ENCODE measurements around the gene FER.

FER gene

DNA sequence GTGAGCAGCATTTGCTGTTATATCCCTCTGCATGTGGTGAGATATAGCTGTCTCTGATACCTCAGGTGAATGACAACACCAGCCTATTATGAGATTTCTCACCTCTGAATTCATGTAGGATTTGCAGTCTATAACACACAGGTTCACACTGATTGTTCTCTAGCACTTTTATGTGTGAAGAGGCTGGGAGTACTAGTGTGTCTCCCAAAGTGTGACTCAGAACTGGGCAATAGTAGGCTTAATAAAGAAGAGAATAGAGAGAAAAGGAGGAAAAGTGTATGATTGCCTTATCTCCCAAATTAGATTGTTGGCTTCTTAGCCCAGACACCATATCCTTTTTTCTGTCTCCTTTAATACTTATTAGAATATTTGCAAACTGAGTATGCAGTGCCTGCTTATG, 430.1 kb downstream of the FER start:
- H3K27ac ChIP-seq (ENCODE audit: extremely low read depth, low read depth, low read length): no peak overlapping the region
- CTCF ChIA-PET: no interaction called here
- H3K4me3 ChIP-seq (ENCODE audit: low read depth, low read length): no peak overlapping the region
- no peak for TF ChIP-seq ZNF341 (tag by site-specific recombination; IDR thresholded peaks at IDR 0.05; ENCODE audit: low read depth)
- TF ChIP-seq ZNF221 (tag by site-specific recombination; IDR thresholded peaks at IDR 0.05; ENCODE audit: borderline replicate concordance): no peak
- no peak for TF ChIP-seq ZBTB21 (tag by site-specific recombination; IDR thresholded peaks at IDR 0.05)
- no peak for TF ChIP-seq KLF16 (tag by site-specific recombination; IDR thresholded peaks at IDR 0.05)
- TF ChIP-seq RBAK (tag by site-specific recombination; IDR thresholded peaks at IDR 0.05): no peak
- TF ChIP-seq ZNF561 (tag by site-specific recombination; IDR thresholded peaks at IDR 0.05; ENCODE audit: borderline replicate concordance): no peak
- no peak for TF ChIP-seq GFI1B (tag by site-specific recombination; IDR thresholded peaks at IDR 0.05)
- no peak for TF ChIP-seq ZNF138 (tag by site-specific recombination; IDR thresholded peaks at IDR 0.05; ENCODE audit: borderline replicate concordance)
- no peak for TF ChIP-seq EGR2 (tag by site-specific recombination; IDR thresholded peaks at IDR 0.05; ENCODE audit: low read depth)
- no peak for TF ChIP-seq ZNF10 (tag by site-specific recombination; IDR thresholded peaks at IDR 0.05)
- no peak for TF ChIP-seq ZNF155 (tag by site-specific recombination; IDR thresholded peaks at IDR 0.05)
- TF ChIP-seq, protein P1, sequence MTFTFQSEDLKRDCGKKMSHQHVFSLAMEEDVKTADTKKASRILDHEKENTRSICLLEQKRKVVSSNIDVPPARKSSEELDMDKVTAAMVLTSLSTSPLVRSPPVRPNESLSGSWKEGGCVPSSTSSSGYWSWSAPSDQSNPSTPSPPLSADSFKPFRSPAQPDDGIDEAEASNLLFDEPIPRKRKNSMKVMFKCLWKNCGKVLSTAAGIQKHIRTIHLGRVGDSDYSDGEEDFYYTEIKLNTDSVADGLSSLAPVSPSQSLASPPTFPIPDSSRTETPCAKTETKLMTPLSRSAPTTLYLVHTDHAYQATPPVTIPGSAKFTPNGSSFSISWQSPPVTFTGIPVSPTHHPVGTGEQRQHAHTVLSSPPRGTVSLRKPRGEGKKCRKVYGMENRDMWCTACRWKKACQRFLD (tag by site-specific recombination; IDR thresholded peaks at IDR 0.05): no peak
- TF ChIP-seq ZEB2 (tag by site-specific recombination; IDR thresholded peaks at IDR 0.05): no peak
- TF ChIP-seq, protein P2, sequence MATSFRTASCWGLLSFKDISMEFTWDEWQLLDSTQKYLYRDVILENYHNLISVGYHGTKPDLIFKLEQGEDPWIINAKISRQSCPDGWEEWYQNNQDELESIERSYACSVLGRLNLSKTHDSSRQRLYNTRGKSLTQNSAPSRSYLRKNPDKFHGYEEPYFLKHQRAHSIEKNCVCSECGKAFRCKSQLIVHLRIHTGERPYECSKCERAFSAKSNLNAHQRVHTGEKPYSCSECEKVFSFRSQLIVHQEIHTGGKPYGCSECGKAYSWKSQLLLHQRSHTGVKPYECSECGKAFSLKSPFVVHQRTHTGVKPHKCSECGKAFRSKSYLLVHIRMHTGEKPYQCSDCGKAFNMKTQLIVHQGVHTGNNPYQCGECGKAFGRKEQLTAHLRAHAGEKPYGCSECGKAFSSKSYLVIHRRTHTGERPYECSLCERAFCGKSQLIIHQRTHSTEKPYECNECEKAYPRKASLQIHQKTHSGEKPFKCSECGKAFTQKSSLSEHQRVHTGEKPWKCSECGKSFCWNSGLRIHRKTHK (tag by site-specific recombination; IDR thresholded peaks at IDR 0.05): no peak
- TF ChIP-seq, protein P3, sequence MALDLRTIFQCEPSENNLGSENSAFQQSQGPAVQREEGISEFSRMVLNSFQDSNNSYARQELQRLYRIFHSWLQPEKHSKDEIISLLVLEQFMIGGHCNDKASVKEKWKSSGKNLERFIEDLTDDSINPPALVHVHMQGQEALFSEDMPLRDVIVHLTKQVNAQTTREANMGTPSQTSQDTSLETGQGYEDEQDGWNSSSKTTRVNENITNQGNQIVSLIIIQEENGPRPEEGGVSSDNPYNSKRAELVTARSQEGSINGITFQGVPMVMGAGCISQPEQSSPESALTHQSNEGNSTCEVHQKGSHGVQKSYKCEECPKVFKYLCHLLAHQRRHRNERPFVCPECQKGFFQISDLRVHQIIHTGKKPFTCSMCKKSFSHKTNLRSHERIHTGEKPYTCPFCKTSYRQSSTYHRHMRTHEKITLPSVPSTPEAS (tag by site-specific recombination; IDR thresholded peaks at IDR 0.05): no peak
- TF ChIP-seq ZNF202 (tag by site-specific recombination; IDR thresholded peaks at IDR 0.05; ENCODE audit: borderline replicate concordance): no peak
- TF ChIP-seq, protein P4, sequence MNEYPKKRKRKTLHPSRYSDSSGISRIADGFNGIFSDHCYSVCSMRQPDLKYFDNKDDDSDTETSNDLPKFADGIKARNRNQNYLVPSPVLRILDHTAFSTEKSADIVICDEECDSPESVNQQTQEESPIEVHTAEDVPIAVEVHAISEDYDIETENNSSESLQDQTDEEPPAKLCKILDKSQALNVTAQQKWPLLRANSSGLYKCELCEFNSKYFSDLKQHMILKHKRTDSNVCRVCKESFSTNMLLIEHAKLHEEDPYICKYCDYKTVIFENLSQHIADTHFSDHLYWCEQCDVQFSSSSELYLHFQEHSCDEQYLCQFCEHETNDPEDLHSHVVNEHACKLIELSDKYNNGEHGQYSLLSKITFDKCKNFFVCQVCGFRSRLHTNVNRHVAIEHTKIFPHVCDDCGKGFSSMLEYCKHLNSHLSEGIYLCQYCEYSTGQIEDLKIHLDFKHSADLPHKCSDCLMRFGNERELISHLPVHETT (tag by site-specific recombination; IDR thresholded peaks at IDR 0.05): no peak
- TF ChIP-seq SP2 (tag by site-specific recombination; IDR thresholded peaks at IDR 0.05): no peak
- H3K36me3 ChIP-seq (ENCODE audit: control insufficient read depth in 2 of 2, insufficient read depth in 1 of 2, low read length in 2 of 2): no peaks in the 10 kb centered on the region; a peak in 1 of 3 replicates
- POLR2A ChIA-PET: no interaction called here
- no peaks in the 10 kb centered on the region for H3K4me1 ChIP-seq (ENCODE audit: control insufficient read depth, insufficient read depth, low read length)
- no peaks in the 10 kb centered on the region for H3K9me3 ChIP-seq (ENCODE audit: control insufficient read depth, insufficient read depth, low read depth, low read length)

DNA sequence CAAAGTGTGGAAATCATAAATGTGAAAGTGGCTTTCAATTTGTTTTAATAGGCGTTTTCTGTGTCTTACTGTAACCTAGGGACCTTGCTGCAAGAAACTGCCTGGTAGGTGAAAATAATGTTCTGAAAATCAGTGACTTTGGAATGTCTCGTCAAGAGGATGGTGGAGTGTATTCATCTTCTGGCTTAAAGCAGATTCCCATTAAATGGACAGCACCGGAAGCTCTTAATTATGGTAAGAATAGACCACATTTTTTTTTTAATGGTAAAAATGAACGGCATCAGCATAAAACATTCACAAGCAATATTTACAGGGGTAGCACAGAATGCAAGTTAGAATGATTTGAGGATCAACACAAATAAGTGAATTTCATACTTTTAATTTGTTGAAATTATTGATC, 433.0 kb downstream of the FER start:
- CTCF ChIA-PET: no interaction called here
- H3K9me3 ChIP-seq (ENCODE audit: control insufficient read depth, insufficient read depth, low read depth, low read length): no peaks in the 10 kb centered on the region
- no peaks in the 10 kb centered on the region for H3K4me1 ChIP-seq (ENCODE audit: control insufficient read depth, insufficient read depth, low read length)
- H3K36me3 ChIP-seq (ENCODE audit: control insufficient read depth in 2 of 2, insufficient read depth in 1 of 2, low read length in 2 of 2): no peaks in the 10 kb centered on the region; a peak in 1 of 3 replicates
- H3K27ac ChIP-seq (ENCODE audit: extremely low read depth, low read depth, low read length): no peak overlapping the region
- POLR2A ChIA-PET: no interaction called here
- TF ChIP-seq, protein P5, sequence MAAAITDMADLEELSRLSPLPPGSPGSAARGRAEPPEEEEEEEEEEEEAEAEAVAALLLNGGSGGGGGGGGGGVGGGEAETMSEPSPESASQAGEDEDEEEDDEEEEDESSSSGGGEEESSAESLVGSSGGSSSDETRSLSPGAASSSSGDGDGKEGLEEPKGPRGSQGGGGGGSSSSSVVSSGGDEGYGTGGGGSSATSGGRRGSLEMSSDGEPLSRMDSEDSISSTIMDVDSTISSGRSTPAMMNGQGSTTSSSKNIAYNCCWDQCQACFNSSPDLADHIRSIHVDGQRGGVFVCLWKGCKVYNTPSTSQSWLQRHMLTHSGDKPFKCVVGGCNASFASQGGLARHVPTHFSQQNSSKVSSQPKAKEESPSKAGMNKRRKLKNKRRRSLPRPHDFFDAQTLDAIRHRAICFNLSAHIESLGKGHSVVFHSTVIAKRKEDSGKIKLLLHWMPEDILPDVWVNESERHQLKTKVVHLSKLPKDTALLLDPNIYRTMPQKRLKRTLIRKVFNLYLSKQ (tag by site-specific recombination; IDR thresholded peaks at IDR 0.05; ENCODE audit: borderline replicate concordance): no peak
- TF ChIP-seq, protein P6, sequence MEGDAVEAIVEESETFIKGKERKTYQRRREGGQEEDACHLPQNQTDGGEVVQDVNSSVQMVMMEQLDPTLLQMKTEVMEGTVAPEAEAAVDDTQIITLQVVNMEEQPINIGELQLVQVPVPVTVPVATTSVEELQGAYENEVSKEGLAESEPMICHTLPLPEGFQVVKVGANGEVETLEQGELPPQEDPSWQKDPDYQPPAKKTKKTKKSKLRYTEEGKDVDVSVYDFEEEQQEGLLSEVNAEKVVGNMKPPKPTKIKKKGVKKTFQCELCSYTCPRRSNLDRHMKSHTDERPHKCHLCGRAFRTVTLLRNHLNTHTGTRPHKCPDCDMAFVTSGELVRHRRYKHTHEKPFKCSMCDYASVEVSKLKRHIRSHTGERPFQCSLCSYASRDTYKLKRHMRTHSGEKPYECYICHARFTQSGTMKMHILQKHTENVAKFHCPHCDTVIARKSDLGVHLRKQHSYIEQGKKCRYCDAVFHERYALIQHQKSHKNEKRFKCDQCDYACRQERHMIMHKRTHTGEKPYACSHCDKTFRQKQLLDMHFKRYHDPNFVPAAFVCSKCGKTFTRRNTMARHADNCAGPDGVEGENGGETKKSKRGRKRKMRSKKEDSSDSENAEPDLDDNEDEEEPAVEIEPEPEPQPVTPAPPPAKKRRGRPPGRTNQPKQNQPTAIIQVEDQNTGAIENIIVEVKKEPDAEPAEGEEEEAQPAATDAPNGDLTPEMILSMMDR (tag by site-specific recombination; IDR thresholded peaks at IDR 0.05): no peak
- TF ChIP-seq ZNF112 (tag by site-specific recombination; IDR thresholded peaks at IDR 0.05) (no peak), HOXA7 (CRISPR knock-in tag; IDR thresholded peaks at IDR 0.05; ENCODE audit: borderline replicate concordance) (no peak), YY2 (tag by site-specific recombination; IDR thresholded peaks at IDR 0.05) (no peak), EGR2 (tag by site-specific recombination; IDR thresholded peaks at IDR 0.05; ENCODE audit: low read depth) (no peak), ZNF16 (tag by site-specific recombination; IDR thresholded peaks at IDR 0.05; ENCODE audit: low read depth) (no peak), ZNF266 (tag by site-specific recombination; IDR thresholded peaks at IDR 0.05; ENCODE audit: low read depth) (no peak)
- H3K4me3 ChIP-seq (ENCODE audit: low read depth, low read length): no peak overlapping the region
